SK-N-MC (cell line): Measurements from ENCODE around the gene RBM20.

Experiments
- DNase-seq: peaks from one replicate; pipeline ENCODE4 v3.0.0-alpha.2; 2011; ENCODE audit warnings: low read depth, low spot score
- H3K27ac ChIP-seq: fragments of 200-600 bp; sonication (generic); 2 replicates; pipeline ENCODE4 v1.5.1; 2016; ENCODE audit warnings: mixed run types
- H3K36me3 ChIP-seq: fragments of 200-600 bp; sonication (generic); 2 replicates; pipeline ENCODE4 v1.6.1; 2017; ENCODE audit warnings: antibody characterized with exemption, low read length, mixed read lengths; ENCODE audit not compliant: insufficient read depth
- H3K4me3 ChIP-seq: fragments of 200-600 bp; sonication (generic); 2 replicates; pipeline ENCODE4 v1.5.1; 2016
- H3K9ac ChIP-seq: fragments of 200-600 bp; sonication (generic); 2 replicates; pipeline ENCODE4 v1.8.0; 2017; ENCODE audit warnings: mixed run types, mixed read lengths; ENCODE audit not compliant: insufficient read length
- H3K9me3 ChIP-seq: fragments of 200-600 bp; sonication (generic); 2 replicates; pipeline ENCODE4 v1.6.1; 2017; ENCODE audit warnings: low read depth, mild to moderate bottlenecking, antibody characterized with exemption, low read length, moderate library complexity, mixed read lengths
- EZH2 ChIP-seq: fragments of 200-600 bp; sonication (generic); IDR thresholded peaks from one replicate; pipeline ENCODE4 v1.6.1; 2017; ENCODE audit warnings: antibody characterized with exemption
- FOXP2 ChIP-seq: optimal IDR thresholded peaks from 2 replicates; pipeline ENCODE3; 2011; ENCODE audit warnings: mild to moderate bottlenecking, moderate library complexity; ENCODE audit not compliant: insufficient read depth; ENCODE audit errors: extremely low read length, control extremely low read depth
- POLR2AphosphoS5 ChIP-seq: IDR thresholded peaks from 2 replicates; pipeline ENCODE4 v1.6.1; 2012; ENCODE audit warnings: mild to moderate bottlenecking, low read depth, low read length, borderline replicate concordance

Gene RBM20

DNA sequence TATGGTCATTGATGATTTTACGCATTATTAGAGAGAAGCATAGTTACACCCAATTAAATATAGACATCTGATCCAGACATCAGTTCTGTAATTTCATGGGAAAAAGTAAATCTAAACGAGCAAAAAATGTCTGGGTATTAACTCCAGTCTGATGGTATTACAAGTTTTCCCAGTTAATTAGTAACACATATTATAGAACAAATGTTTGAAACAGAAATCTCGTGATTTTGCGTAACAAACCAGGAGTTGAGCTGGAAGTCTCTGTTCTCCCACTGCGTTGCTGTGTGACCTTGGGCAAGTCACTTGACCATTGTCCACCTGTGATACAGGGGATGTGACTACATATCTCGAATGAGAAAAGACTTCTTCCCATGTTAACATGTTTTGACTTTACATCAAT is 43.3 kb downstream of the RBM20 start:
- no peak for DNase-seq
- Histone ChIP-seq H3K9me3 (no peaks in the 10 kb centered on the region), H3K36me3 (no peaks in the 10 kb centered on the region), H3K9ac (no peak overlapping the region), H3K27ac (no peak overlapping the region), H3K4me3 (no peak overlapping the region)
- TF ChIP-seq FOXP2, result no peak
- no peak for TF ChIP-seq POLR2AphosphoS5
- no peak for TF ChIP-seq EZH2

DNA sequence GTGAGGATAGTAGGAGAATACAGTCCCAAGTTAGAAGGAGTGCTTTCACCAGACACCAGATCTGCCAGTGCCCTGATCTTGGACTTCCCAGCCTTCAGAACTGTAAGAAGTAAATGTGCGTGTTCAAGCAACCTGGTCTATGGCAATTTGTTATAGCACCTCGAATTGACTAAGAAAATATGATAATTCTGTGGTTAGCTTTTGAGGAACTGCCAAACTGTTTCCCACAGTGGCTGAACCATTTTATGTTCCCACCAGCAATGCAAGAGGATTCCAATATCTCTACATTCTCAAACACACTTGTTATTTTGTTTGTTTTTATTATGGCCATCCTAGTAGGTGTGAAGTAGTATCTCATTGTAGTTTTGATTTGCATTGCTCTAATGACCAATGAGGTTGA is 47.0 kb downstream of the RBM20 start:
- no peak overlapping the region for H3K27ac ChIP-seq
- H3K9me3 ChIP-seq, result no peaks in the 10 kb centered on the region
- no peak overlapping the region for H3K4me3 ChIP-seq
- H3K9ac ChIP-seq, result no peak overlapping the region
- no peak for DNase-seq
- no peaks in the 10 kb centered on the region for H3K36me3 ChIP-seq
- TF ChIP-seq FOXP2 (no peak), POLR2AphosphoS5 (no peak), EZH2 (no peak)

- no peak overlapping the region for H3K9ac ChIP-seq
- no peak overlapping the region for H3K4me3 ChIP-seq
- H3K36me3 ChIP-seq, result no peaks in the 10 kb centered on the region
- no peaks in the 10 kb centered on the region for H3K9me3 ChIP-seq
- TF ChIP-seq FOXP2, result no peak
- TF ChIP-seq EZH2, result no peak
- TF ChIP-seq POLR2AphosphoS5, result no peak
- no peak overlapping the region for H3K27ac ChIP-seq
- DNase-seq, result no peak
Measured at GRCh38 chr10:110694263-110694662, 50.1 kb downstream of the RBM20 start.

DNA sequence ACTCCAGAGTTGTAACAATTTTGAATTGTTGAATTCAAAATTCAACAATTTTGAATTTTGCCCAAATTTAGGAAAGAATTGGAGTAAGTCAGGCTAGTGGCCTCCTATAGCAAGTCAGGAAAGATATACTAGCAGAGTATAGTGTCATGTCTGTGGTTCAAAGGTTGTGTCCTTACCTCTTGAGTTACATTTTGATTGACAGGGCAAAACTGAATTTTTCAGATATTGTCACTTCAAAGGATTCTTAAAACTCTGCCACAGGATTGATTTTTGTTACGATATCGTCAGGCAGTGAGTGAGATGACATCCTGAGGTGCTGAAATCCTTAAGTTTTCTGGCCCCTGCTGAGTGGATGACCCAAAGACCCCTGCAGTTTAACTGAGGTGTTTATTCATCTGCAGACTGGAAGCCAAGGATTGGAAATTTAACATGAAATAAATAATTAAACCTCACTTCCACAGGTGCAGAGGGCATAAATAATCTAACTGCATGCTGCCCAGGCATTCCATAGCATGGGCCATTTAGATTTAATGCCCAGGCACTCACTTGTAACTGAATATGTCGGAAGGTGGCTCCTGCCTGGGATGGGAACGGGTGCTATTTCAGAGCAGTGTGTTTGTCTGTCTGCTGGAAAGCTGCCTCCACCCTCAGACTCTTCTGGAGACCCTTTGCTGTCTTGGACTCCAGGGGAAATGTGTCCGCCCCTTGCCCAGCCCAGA is 50.8 kb downstream of the RBM20 start:
- no peaks in the 10 kb centered on the region for H3K36me3 ChIP-seq
- H3K4me3 ChIP-seq, result no peak overlapping the region
- no peaks in the 10 kb centered on the region for H3K9me3 ChIP-seq
- DNase-seq, result no peak
- no peak overlapping the region for H3K9ac ChIP-seq
- no peak overlapping the region for H3K27ac ChIP-seq
- TF ChIP-seq POLR2AphosphoS5 (no peak), EZH2 (no peak), FOXP2 (no peak)

DNA sequence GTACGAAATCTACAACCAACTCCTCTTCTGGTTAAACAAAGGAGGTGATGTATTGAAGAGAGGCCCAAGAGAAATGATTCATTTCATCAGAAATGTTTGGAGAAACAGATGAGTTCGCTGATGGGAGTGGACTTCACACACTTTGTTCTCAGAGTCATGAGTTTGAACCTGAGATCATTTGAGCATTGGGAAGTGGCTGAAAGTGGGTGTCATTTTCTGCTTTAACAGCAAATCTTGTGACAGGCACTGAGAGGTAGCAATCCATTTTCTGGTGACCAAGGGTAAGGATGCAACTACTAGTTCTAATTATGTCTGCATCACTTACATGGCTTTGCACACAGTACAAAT is 51.4 kb downstream of the RBM20 start:
- no peak for TF ChIP-seq EZH2
- no peak for TF ChIP-seq POLR2AphosphoS5
- no peak for TF ChIP-seq FOXP2
- DNase-seq, result no peak
- Histone ChIP-seq H3K27ac (no peak overlapping the region), H3K9me3 (no peaks in the 10 kb centered on the region), H3K4me3 (no peak overlapping the region), H3K36me3 (no peaks in the 10 kb centered on the region), H3K9ac (no peak overlapping the region)

DNA sequence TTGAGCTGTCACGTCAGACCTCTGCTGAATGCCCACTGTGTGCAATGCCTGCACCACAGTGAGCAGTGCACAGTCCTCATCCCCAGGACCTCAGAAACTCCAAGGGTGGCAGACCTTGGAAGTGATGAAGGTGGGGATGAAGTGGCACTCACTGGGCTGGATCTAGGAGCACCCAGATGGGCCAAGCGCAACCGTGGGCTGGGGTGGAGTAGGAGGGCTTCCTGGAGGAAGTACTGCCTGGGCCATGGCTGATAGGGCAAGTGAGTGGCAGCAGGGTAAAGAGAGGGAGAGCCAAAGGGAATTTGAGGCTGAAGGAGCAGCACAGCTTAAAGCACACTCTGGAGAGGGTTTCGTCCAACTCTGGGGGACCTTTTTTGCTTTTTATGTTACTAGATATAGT is 52.3 kb downstream of the RBM20 start:
- no peak overlapping the region for H3K9ac ChIP-seq
- H3K9me3 ChIP-seq, result no peaks in the 10 kb centered on the region
- H3K27ac ChIP-seq, result no peak overlapping the region
- TF ChIP-seq EZH2, result no peak
- TF ChIP-seq FOXP2, result no peak
- TF ChIP-seq POLR2AphosphoS5, result no peak
- H3K4me3 ChIP-seq, result no peak overlapping the region
- DNase-seq, result no peak
- no peaks in the 10 kb centered on the region for H3K36me3 ChIP-seq

GRCh38 chr10:110698340-110698739 is 54.2 kb downstream of the RBM20 start:
- Histone ChIP-seq H3K27ac (no peak overlapping the region), H3K4me3 (no peak overlapping the region), H3K36me3 (no peaks in the 10 kb centered on the region), H3K9ac (no peak overlapping the region), H3K9me3 (no peaks in the 10 kb centered on the region)
- TF ChIP-seq EZH2 (no peak), POLR2AphosphoS5 (no peak)
- no peak for DNase-seq

- Histone ChIP-seq H3K9ac (no peak overlapping the region), H3K36me3 (no peaks in the 10 kb centered on the region), H3K9me3 (no peaks in the 10 kb centered on the region), H3K4me3 (no peak overlapping the region), H3K27ac (no peak overlapping the region)
- TF ChIP-seq POLR2AphosphoS5 (no peak), EZH2 (no peak), FOXP2 (no peak)
- DNase-seq, result no peak
Measured at GRCh38 chr10:110698782-110699201, 54.7 kb downstream of the RBM20 start.

DNA sequence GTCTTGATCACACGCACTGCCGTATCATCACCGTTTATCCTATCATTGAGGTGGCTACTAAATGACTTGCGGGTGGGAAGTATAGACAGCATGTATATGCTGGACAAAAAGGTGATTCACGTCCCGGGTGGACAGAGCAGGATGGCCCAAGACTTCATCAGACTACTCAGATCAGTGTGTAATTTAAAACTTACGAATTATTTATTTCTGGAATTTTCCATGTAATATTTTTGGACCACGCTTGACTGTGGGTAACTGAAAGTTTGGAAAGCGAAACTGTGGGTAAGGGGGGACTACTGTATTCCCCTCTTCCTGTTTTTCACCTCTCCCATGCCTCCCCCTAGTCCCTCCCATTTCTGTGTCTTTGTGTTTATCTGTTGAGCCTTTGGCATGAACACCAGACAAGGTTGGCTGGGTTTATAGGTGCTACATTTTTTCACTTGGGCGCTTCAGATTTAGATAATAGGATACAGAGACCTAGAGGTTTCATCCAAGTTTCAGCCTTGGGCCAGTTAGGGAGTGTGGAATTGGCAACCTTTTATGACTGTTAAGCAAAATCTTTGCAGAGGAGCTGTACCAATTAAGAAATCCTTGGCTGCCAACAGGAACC is 55.8 kb downstream of the RBM20 start:
- Histone ChIP-seq H3K9ac (no peak overlapping the region), H3K36me3 (no peaks in the 10 kb centered on the region), H3K27ac (no peak overlapping the region), H3K4me3 (no peak overlapping the region), H3K9me3 (no peaks in the 10 kb centered on the region)
- DNase-seq, result no peak
- no peak for TF ChIP-seq FOXP2
- TF ChIP-seq POLR2AphosphoS5, result no peak
- TF ChIP-seq EZH2, result no peak
